ENCODE results near the gene CFAP77.

DNA sequence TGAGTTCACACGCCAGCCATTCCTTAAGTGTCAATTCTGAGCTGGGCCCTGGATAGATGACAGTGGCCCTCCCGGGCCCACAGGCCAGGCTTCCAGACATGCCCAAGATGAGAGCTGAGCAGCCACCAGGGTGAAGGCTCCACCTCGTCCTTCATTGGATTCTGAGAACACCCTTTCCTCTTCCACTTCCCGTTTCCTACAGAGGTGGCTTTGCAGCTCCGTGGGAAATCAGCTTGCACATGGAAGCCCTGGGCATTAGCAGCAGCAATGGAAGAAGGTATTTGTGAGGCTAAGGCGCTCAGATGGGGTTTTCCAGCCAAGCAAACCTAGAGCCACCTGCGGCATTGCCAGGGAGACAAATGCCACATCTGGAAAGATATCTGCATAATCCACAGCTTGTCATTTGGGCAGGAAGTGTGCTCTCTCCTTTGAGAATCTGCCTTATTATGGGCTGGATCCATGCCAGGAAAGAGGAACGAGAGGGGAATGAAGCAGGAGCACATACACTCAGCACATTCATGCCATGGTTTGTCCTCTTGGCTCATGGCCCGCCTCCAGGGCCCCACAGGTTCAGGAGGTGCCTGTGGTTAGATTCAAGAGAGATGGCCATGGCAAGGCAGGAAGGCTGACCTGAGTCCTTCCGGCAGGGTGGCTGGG is 34.1 kb downstream of the CFAP77 start:
- TF ChIP-seq, protein P1, sequence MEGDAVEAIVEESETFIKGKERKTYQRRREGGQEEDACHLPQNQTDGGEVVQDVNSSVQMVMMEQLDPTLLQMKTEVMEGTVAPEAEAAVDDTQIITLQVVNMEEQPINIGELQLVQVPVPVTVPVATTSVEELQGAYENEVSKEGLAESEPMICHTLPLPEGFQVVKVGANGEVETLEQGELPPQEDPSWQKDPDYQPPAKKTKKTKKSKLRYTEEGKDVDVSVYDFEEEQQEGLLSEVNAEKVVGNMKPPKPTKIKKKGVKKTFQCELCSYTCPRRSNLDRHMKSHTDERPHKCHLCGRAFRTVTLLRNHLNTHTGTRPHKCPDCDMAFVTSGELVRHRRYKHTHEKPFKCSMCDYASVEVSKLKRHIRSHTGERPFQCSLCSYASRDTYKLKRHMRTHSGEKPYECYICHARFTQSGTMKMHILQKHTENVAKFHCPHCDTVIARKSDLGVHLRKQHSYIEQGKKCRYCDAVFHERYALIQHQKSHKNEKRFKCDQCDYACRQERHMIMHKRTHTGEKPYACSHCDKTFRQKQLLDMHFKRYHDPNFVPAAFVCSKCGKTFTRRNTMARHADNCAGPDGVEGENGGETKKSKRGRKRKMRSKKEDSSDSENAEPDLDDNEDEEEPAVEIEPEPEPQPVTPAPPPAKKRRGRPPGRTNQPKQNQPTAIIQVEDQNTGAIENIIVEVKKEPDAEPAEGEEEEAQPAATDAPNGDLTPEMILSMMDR (IDR thresholded peaks at IDR 0.05), result no peak
- no peak for TF ChIP-seq ZFX (IDR thresholded peaks at IDR 0.05; ENCODE audit: borderline replicate concordance)

Measured in 22Rv1 (cell line).